Keratinocyte (primary cell): ENCODE results near the gene CASTOR1.

Experiments
- CTCF ChIP-seq, 3 experiments: IDR thresholded peaks in 1 of 3; conservative IDR thresholded peaks in 1 of 3; optimal IDR thresholded peaks in 1 of 3; 2 replicates in 2 of 3; 3 replicates in 1 of 3; pipeline versions ENCODE3 to v1.5.1; 2011; ENCODE audit warnings: low read length in 3 of 3, mild to moderate bottlenecking in 3 of 3, moderate library complexity in 2 of 3, control low read depth in 1 of 3, inconsistent platforms in 1 of 3; ENCODE audit not compliant: insufficient read depth in 2 of 3; ENCODE audit errors: extremely low read depth in 1 of 3
- EZH2 ChIP-seq: IDR thresholded peaks from one replicate; pipeline ENCODE4 v1.6.1; 2012; ENCODE audit warnings: inconsistent platforms, mild to moderate bottlenecking, low read length, moderate library complexity

GRCh38 chr22:30235687-30236170 is 53.6 kb downstream of the CASTOR1 start:
- TF ChIP-seq CTCF (optimal IDR thresholded peaks at IDR 0.05 in 1 of 3, IDR thresholded peaks at IDR 0.05 in 1 of 3, conservative IDR thresholded peaks at IDR 0.05 in 1 of 3; ENCODE audit: extremely low read depth in 1 of 3, insufficient read depth in 2 of 3, low read length in 3 of 3) (no peak), EZH2 (no peak)
